B cell (primary cell): Measurements from ENCODE around the gene SLC35G2.

Experiments used
- EZH2 ChIP-seq: IDR thresholded peaks from 2 replicates; pipeline ENCODE4 v1.6.1; 2012; ENCODE audit warnings: borderline replicate concordance, low read depth, mild to moderate bottlenecking, moderate library complexity, low read length; ENCODE audit not compliant: insufficient read depth, poor library complexity, severe bottlenecking
- TF ChIP-seq, protein P1 (sequence below): fragments of 200-600 bp; IDR thresholded peaks from one replicate; pipeline ENCODE4 v1.8.0; 2022; ENCODE audit warnings: antibody characterized with exemption, mild to moderate bottlenecking

- no peak for TF ChIP-seq EZH2
- TF ChIP-seq, protein P1, sequence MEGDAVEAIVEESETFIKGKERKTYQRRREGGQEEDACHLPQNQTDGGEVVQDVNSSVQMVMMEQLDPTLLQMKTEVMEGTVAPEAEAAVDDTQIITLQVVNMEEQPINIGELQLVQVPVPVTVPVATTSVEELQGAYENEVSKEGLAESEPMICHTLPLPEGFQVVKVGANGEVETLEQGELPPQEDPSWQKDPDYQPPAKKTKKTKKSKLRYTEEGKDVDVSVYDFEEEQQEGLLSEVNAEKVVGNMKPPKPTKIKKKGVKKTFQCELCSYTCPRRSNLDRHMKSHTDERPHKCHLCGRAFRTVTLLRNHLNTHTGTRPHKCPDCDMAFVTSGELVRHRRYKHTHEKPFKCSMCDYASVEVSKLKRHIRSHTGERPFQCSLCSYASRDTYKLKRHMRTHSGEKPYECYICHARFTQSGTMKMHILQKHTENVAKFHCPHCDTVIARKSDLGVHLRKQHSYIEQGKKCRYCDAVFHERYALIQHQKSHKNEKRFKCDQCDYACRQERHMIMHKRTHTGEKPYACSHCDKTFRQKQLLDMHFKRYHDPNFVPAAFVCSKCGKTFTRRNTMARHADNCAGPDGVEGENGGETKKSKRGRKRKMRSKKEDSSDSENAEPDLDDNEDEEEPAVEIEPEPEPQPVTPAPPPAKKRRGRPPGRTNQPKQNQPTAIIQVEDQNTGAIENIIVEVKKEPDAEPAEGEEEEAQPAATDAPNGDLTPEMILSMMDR: no peak
Observed at GRCh38 chr3:136831461-136831860, 12.5 kb downstream of the SLC35G2 start.
